HCT116 (cell line): ENCODE measurements around the gene GARIN5A. TPM values are rescaled to one million over a fixed set of nuclear protein-coding genes. Genes with fewer than 3 reads are reported as not detected.

Experiments used
- ATAC-seq: fragments of 200-7000 bp; cut with Tn5 transposase; 2 replicates; pipeline ENCODE4 v1.9.1; 2020; ENCODE audit warnings: mild to moderate bottlenecking, moderate library complexity
- Bru-seq: library from RNA; stranded (reverse); fragments of 400-500 nt; gene quantifications from one replicate; lab custom pipeline; 2021; lab: Mats Ljungman, UMichigan
- BruChase-seq, 2 experiments: library from RNA; stranded (reverse); fragments of 400-500 nt; gene quantifications; one replicate each; lab custom pipeline; 2021; lab: Mats Ljungman, UMichigan
- BruUV-seq: library from RNA; stranded (reverse); fragments of 400-500 nt; replicated peaks from 2 replicates; lab custom pipeline; 2021; lab: Mats Ljungman, UMichigan
- CTCF ChIA-PET: fragments of 300-600 bp; sonication (Branson Sonifier 250); formaldehyde crosslinking; loops from one replicate; lab custom pipeline; 2021; ENCODE audit warnings: antibody characterized with exemption; lab: Charles Lee
- POLR2A ChIA-PET: fragments of 300-600, 350-600 bp; sonication (Branson Sonifier 250); formaldehyde crosslinking; loops from one replicate; lab custom pipeline; 2021; ENCODE audit warnings: antibody characterized with exemption; lab: Charles Lee
- RAD21 ChIA-PET, 2 experiments: fragments of 300-600 bp; sonication (Branson Sonifier 250); formaldehyde crosslinking; loops; one replicate each; lab custom pipeline; 2023; ENCODE audit warnings: low total read pairs in 2 of 2; ENCODE audit not compliant: uncharacterized antibody in 2 of 2, unreplicated experiment in 2 of 2, low non-redundant PET in 1 of 2; lab: Charles Lee
- DNase-seq: peaks from one replicate; pipeline ENCODE4 v3.0.0-alpha.2; 2010; ENCODE audit warnings: low read depth, low spot score
- H2AFZ ChIP-seq: fragments of 200-600 bp; shearing (Covaris generic), sonication (generic); 2 replicates; pipeline ENCODE4 v1.6.1; 2017; ENCODE audit warnings: low read depth, mixed run types, mixed read lengths, antibody characterized with exemption, low read length; ENCODE audit not compliant: poor library complexity, severe bottlenecking
- H3K27ac ChIP-seq: 2 replicates; pipeline ENCODE4 v1.5.1; 2012; ENCODE audit warnings: low read depth, low read length
- H3K27me3 ChIP-seq: fragments of 200-600 bp; sonication (generic); 2 replicates; pipeline ENCODE4 v1.6.1; 2016; ENCODE audit warnings: mixed run types, low read length, mixed read lengths; ENCODE audit not compliant: insufficient read depth
- H3K36me3 ChIP-seq, 2 experiments: fragments of 200-500 bp in 1 of 2; fragments of 200-600 bp in 1 of 2; sonication (Bioruptor generic) in 1 of 2; sonication (generic) in 1 of 2; 2 replicates each; pipeline versions ENCODE4 v1.5.1 to v1.6.1; 2014 to 2016; ENCODE audit warnings: low read length in 2 of 2, inconsistent platforms in 1 of 2, mixed read lengths in 1 of 2, mixed run types in 1 of 2; ENCODE audit not compliant: insufficient read depth in 2 of 2, control insufficient read depth in 1 of 2
- H3K4me1 ChIP-seq, 2 experiments: fragments of 200-600 bp in 1 of 2; sonication (generic) in 1 of 2; 2 replicates each; pipeline versions ENCODE4 v1.5.1 to v1.6.1; 2012 to 2017; ENCODE audit warnings: low read length in 2 of 2, inconsistent platforms in 1 of 2, mild to moderate bottlenecking in 1 of 2, mixed read lengths in 1 of 2, mixed run types in 1 of 2, moderate library complexity in 1 of 2; ENCODE audit not compliant: insufficient read depth in 2 of 2, control insufficient read depth in 1 of 2
- H3K4me2 ChIP-seq: fragments of 200-600 bp; sonication (generic); 2 replicates; pipeline ENCODE4 v1.6.1; 2017; ENCODE audit warnings: mixed run types, low read length, mixed read lengths
- H3K4me3 ChIP-seq, 2 experiments: fragments of 200-600 bp in 1 of 2; sonication (generic) in 1 of 2; replicated peaks in 1 of 2; 2 replicates each; pipeline ENCODE4 v1.5.1; 2011 to 2016; ENCODE audit warnings: low read length in 2 of 2, control low read depth in 1 of 2, low read depth in 1 of 2, mild to moderate bottlenecking in 1 of 2, mixed read lengths in 1 of 2, mixed run types in 1 of 2
- H3K79me2 ChIP-seq: fragments of 200-600 bp; sonication (generic); 2 replicates; pipeline ENCODE4 v1.6.1; 2017; ENCODE audit warnings: mild to moderate bottlenecking, mixed run types, low read length, moderate library complexity, mixed read lengths; ENCODE audit not compliant: insufficient read depth
- H3K9ac ChIP-seq: fragments of 200-600 bp; sonication (generic); 2 replicates; pipeline ENCODE4 v1.6.1; 2016; ENCODE audit warnings: low read length, mixed read lengths
- H3K9me2 ChIP-seq: fragments of 200-600 bp; sonication (generic), shearing (Covaris generic); 2 replicates; pipeline ENCODE4 v1.6.1; 2017; ENCODE audit warnings: mixed run types, mild to moderate bottlenecking, moderate library complexity; ENCODE audit not compliant: insufficient read depth
- H3K9me3 ChIP-seq, 2 experiments: fragments of 200-500 bp in 1 of 2; fragments of 200-600 bp in 1 of 2; sonication (Bioruptor generic) in 1 of 2; sonication (generic) in 1 of 2; 2 replicates each; pipeline ENCODE4 v1.6.1; 2014 to 2017; ENCODE audit warnings: low read length in 2 of 2, mixed read lengths in 2 of 2, inconsistent platforms in 1 of 2, low read depth in 1 of 2, mild to moderate bottlenecking in 1 of 2, mixed run types in 1 of 2, moderate library complexity in 1 of 2; ENCODE audit not compliant: control insufficient read depth in 1 of 2, insufficient read depth in 1 of 2
- H4K20me1 ChIP-seq: fragments of 200-600 bp; sonication (generic), shearing (Covaris generic); 2 replicates; pipeline ENCODE4 v1.6.1; 2017; ENCODE audit warnings: mixed run types, mild to moderate bottlenecking, moderate library complexity; ENCODE audit not compliant: insufficient read depth
- FOSL1 ChIP-seq: IDR thresholded peaks from 2 replicates; pipeline ENCODE4 v1.6.1; 2012; ENCODE audit warnings: low read depth
- POLR2A ChIP-seq: IDR thresholded peaks from 2 replicates; pipeline ENCODE4 v1.7.0; 2011; ENCODE audit warnings: borderline replicate concordance; ENCODE audit not compliant: insufficient read depth, insufficient read length; ENCODE audit errors: extremely low read depth
- POLR2AphosphoS5 ChIP-seq: IDR thresholded peaks from 2 replicates; pipeline ENCODE4 v1.6.1; 2011; ENCODE audit warnings: mild to moderate bottlenecking, low read depth, low read length, moderate library complexity
- SIN3A ChIP-seq: IDR thresholded peaks from 2 replicates; pipeline ENCODE4 v1.6.1; 2012; ENCODE audit warnings: low read depth
- SP1 ChIP-seq: IDR thresholded peaks from 2 replicates; pipeline ENCODE4 v1.6.1; 2012; ENCODE audit warnings: low read depth
- TCF7L2 ChIP-seq: IDR thresholded peaks from 2 replicates; pipeline ENCODE4 v1.7.0; 2011; ENCODE audit warnings: borderline replicate concordance, inconsistent platforms; ENCODE audit not compliant: insufficient read depth, insufficient read length; ENCODE audit errors: extremely low read depth
- YY1 ChIP-seq: IDR thresholded peaks from 2 replicates; pipeline ENCODE4 v1.6.1; 2011; ENCODE audit warnings: low read length, low read depth, moderate library complexity, mild to moderate bottlenecking; ENCODE audit not compliant: insufficient replicate concordance; ENCODE audit errors: extremely low read depth
- ZFX ChIP-seq: fragments of 450-650 bp; IDR thresholded peaks from 2 replicates; pipeline ENCODE4 v1.6.1; 2017
- intact Hi-C: fragments of 100-400 bp; cut with micrococcal nuclease; formaldehyde crosslinking; loops from 2 replicates; pipeline ENCODE4 v1.10.0; 2022
- long read RNA-seq: library from polyadenylated mRNA; unstranded; transcript quantifications from one replicate; pipeline ENCODE4 v2.0.0, GENCODE V29; 2021; ENCODE audit not compliant: unreplicated experiment
- polyA plus RNA-seq: library from polyadenylated mRNA; unstranded; fragments of >200 nt; gene quantifications from 2 replicates; pipeline ENCODE4 v1.2.1, GENCODE V29; 2012; ENCODE audit warnings: missing spikeins
- total RNA-seq: library from RNA; stranded (reverse); gene quantifications from one replicate; pipeline ENCODE4 v1.2.1, GENCODE V29; 2021; ENCODE audit not compliant: unreplicated experiment
- TF ChIP-seq, protein P1 (sequence below): IDR thresholded peaks from 2 replicates; pipeline ENCODE4 v1.6.1; 2012

The GARIN5A gene
- total RNA-seq (12.2 TPM), Bru-seq, nascent RNA (percentile 45 among the genes with signal in this experiment), BruChase-seq, experiment 1, labeled RNA remaining after a 6-hour chase (percentile 45 among the genes with signal in this experiment), BruChase-seq, experiment 2, labeled RNA remaining after a 2-hour chase (percentile 41 among the genes with signal in this experiment)
- 19.2 and 19.3 TPM in 2 replicates for polyA plus RNA-seq
- long read RNA-seq, partial matches to known transcripts: 0 of 3 reads
- long read RNA-seq, other reads (novel, unspliced or antisense): 0 of 3 reads

DNA sequence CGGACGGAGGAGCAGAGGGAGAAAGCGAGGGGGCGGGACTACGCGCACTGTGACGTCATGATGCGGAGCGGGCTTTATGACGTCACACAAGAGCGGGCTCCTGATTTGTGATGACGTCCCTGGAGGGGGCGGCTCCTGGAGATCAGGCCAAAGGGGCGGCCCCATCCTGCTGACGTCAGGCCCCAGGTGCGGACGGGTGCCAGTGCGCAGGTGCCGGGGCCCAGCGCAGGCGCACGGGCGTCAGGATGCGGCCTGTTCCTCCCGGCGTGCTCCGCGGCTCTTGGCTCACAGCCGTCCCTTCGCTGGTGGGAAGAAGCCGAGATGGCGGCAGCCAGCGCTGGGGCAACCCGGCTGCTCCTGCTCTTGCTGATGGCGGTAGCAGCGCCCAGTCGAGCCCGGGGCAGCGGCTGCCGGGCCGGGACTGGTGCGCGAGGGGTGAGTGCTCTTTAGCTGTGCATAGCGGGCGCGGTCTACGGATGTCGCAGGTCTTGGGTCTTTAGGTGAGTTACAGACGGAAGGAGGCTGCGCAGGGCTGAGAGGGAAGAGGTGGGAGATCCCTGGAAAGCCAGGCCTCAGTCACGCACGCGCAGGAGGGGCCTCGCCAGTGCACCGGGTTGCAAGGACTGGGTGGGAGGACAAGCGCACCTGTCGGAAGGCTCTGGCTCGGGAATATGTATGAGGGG lies at the start of gene GARIN5A, which contains the start of gene EMC10:
GARIN5A (minus strand) TSS at position 625 of the 683 bp plus-strand sequence; CDS start at position 165, 460 bp downstream.
EMC10 (plus strand) TSS at position 284 of the 683 bp plus-strand sequence; CDS start at position 322, 38 bp downstream.
- Histone ChIP-seq H3K4me1 (peaks cover 9 to 21% of the 10 kb centered on the region in 2 experiments; a peak in 3 of 4 replicates), H3K9ac (peak within 1 kb of the TSS; percentile 92), H3K27ac (peak within 1 kb of the TSS; percentile 93), H3K27me3 (no peaks in the 10 kb centered on the region), H3K36me3 (peaks cover 12 to 21% of the 10 kb centered on the region in 2 experiments; a peak in 3 of 4 replicates), H3K79me2 (peaks cover 38% of the 10 kb centered on the region), H3K9me2 (no peaks in the 10 kb centered on the region), H3K4me2 (peak within 1 kb of the TSS; percentile 97), H3K9me3 (no peaks in the 10 kb centered on the region), H3K4me3 (peak within 1 kb of the TSS; percentile 92 to 100), H2AFZ (peak within 1 kb of the TSS; percentile 68), H4K20me1 (no peaks in the 10 kb centered on the region)
- ChIA-PET CTCF (no interaction called here), RAD21 (no interaction called here), POLR2A (no interaction called here)
- intact Hi-C loops: loop anchor here (1.0 kb wide), 2 partner anchors 35 to 100 kb away; partner anchors contain the start of genes JOSD2 and NR1H2
- ATAC-seq (peak; percentile 90), DNase-seq (peak; percentile 96)
- TF ChIP-seq, protein P1, sequence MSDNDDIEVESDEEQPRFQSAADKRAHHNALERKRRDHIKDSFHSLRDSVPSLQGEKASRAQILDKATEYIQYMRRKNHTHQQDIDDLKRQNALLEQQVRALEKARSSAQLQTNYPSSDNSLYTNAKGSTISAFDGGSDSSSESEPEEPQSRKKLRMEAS: peak; percentile 60
- TF ChIP-seq ZFX: peak; percentile 67; the same call in 1 of the 2 replicates
- no peak for TF ChIP-seq SIN3A
- peak; percentile 92 for TF ChIP-seq POLR2A
- TF ChIP-seq FOSL1: no peak
- peak; percentile 95 for TF ChIP-seq POLR2AphosphoS5
- no peak for TF ChIP-seq TCF7L2
- peak; percentile 87 for TF ChIP-seq YY1
- peak; percentile 69; the same call in 1 of the 2 replicates for TF ChIP-seq SP1
- BruUV-seq: no TSS peak
